Measurements from ENCODE around the gene PLCB2.

DNA sequence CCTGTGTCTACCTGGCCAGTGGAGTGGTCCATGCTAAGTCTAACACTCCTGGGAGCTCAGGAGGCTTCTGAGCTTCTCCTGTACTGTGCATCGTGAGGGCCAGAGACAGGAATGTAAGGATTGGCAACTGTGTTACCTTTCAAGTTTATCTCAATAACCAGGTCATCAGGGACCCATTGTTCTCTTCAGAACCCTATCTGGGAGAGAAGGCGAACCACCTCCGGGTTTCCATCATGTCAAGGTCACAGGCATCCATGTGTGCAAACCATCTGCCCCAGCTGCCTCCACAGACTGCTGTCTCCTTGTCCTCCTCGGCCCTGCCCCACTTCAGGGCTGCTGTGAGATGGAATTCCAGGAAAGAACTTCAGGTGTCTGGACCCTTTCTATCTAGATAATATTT lies 30.8 kb downstream of the PLCB2 start:
- TF ChIP-seq, protein P1, sequence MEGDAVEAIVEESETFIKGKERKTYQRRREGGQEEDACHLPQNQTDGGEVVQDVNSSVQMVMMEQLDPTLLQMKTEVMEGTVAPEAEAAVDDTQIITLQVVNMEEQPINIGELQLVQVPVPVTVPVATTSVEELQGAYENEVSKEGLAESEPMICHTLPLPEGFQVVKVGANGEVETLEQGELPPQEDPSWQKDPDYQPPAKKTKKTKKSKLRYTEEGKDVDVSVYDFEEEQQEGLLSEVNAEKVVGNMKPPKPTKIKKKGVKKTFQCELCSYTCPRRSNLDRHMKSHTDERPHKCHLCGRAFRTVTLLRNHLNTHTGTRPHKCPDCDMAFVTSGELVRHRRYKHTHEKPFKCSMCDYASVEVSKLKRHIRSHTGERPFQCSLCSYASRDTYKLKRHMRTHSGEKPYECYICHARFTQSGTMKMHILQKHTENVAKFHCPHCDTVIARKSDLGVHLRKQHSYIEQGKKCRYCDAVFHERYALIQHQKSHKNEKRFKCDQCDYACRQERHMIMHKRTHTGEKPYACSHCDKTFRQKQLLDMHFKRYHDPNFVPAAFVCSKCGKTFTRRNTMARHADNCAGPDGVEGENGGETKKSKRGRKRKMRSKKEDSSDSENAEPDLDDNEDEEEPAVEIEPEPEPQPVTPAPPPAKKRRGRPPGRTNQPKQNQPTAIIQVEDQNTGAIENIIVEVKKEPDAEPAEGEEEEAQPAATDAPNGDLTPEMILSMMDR (IDR thresholded peaks at IDR 0.05; ENCODE audit: insufficient read depth, low read length) = no peak
- TF ChIP-seq, protein P2, sequence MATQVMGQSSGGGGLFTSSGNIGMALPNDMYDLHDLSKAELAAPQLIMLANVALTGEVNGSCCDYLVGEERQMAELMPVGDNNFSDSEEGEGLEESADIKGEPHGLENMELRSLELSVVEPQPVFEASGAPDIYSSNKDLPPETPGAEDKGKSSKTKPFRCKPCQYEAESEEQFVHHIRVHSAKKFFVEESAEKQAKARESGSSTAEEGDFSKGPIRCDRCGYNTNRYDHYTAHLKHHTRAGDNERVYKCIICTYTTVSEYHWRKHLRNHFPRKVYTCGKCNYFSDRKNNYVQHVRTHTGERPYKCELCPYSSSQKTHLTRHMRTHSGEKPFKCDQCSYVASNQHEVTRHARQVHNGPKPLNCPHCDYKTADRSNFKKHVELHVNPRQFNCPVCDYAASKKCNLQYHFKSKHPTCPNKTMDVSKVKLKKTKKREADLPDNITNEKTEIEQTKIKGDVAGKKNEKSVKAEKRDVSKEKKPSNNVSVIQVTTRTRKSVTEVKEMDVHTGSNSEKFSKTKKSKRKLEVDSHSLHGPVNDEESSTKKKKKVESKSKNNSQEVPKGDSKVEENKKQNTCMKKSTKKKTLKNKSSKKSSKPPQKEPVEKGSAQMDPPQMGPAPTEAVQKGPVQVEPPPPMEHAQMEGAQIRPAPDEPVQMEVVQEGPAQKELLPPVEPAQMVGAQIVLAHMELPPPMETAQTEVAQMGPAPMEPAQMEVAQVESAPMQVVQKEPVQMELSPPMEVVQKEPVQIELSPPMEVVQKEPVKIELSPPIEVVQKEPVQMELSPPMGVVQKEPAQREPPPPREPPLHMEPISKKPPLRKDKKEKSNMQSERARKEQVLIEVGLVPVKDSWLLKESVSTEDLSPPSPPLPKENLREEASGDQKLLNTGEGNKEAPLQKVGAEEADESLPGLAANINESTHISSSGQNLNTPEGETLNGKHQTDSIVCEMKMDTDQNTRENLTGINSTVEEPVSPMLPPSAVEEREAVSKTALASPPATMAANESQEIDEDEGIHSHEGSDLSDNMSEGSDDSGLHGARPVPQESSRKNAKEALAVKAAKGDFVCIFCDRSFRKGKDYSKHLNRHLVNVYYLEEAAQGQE (IDR thresholded peaks at IDR 0.05; ENCODE audit: insufficient replicate concordance, low read depth) = no peak
- TF ChIP-seq GABPA (IDR thresholded peaks at IDR 0.05; ENCODE audit: low read depth) = no peak
- no peak for TF ChIP-seq POLR2AphosphoS5 (IDR thresholded peaks at IDR 0.05; ENCODE audit: low read depth)
